Lung (tissue), 12 donors: ENCODE data around the gene MAP3K1. TPM values are rescaled to one million over a fixed set of nuclear protein-coding genes. Genes with fewer than 3 reads are reported as not detected.

Experiments
- ATAC-seq: fragments of 200-7000 bp; cut with Tn5 transposase; one replicate; pipeline ENCODE4 v1.9.1; 2020; ENCODE audit warnings: moderate number of reproducible peaks; ENCODE audit not compliant: insufficient read depth, low FRiP score
- DNase-seq, 3 donors: peaks; one replicate each; pipeline ENCODE4 v3.0.0-alpha.2; 2013 to 2017
- H3K27ac ChIP-seq, 2 donors: one replicate each; pipeline ENCODE4 v1.5.1; 2013; ENCODE audit warnings: mild to moderate bottlenecking in 2 of 2, moderate library complexity in 2 of 2, control low read depth in 1 of 2, inconsistent platforms in 1 of 2, low read depth in 1 of 2, low read length in 1 of 2
- H3K27me3 ChIP-seq, 3 donors: one replicate each; pipeline ENCODE4 v1.5.1; 2013; ENCODE audit warnings: low read length in 2 of 3; ENCODE audit not compliant: control insufficient read depth in 3 of 3, insufficient read depth in 3 of 3
- H3K36me3 ChIP-seq, 4 donors: one replicate each; pipeline ENCODE4 v1.5.1; 2013; ENCODE audit warnings: low read length in 4 of 4, mild to moderate bottlenecking in 1 of 4, moderate library complexity in 1 of 4; ENCODE audit not compliant: control insufficient read depth in 4 of 4, insufficient read depth in 4 of 4
- H3K4me1 ChIP-seq, 5 donors: one replicate each; pipeline ENCODE4 v1.5.1; 2013; ENCODE audit warnings: low read length in 5 of 5, mild to moderate bottlenecking in 2 of 5, moderate library complexity in 1 of 5; ENCODE audit not compliant: control insufficient read depth in 5 of 5, insufficient read depth in 5 of 5
- H3K4me3 ChIP-seq: one replicate; pipeline ENCODE4 v1.5.1; 2013; ENCODE audit warnings: mild to moderate bottlenecking, control low read depth, moderate library complexity
- H3K9ac ChIP-seq, 2 donors: one replicate each; pipeline ENCODE4 v1.5.1; 2013; ENCODE audit warnings: low read length in 2 of 2, control low read depth in 1 of 2; ENCODE audit not compliant: insufficient read depth in 1 of 2
- H3K9me3 ChIP-seq, 4 donors: one replicate each; pipeline ENCODE4 v1.5.1; 2013; ENCODE audit warnings: low read length in 3 of 4, mild to moderate bottlenecking in 1 of 4, moderate library complexity in 1 of 4; ENCODE audit not compliant: control insufficient read depth in 4 of 4, insufficient read depth in 3 of 4
- CTCF ChIP-seq: IDR thresholded peaks from 2 replicates; pipeline ENCODE4 v1.5.1; 2012; ENCODE audit warnings: mild to moderate bottlenecking; ENCODE audit errors: control extremely low read depth, extremely low read depth
- WGBS, 2 donors: extraction: QIAGEN DNeasy Blood & Tissue Kit; methylation state at CpG; one replicate each; pipeline ENCODE4 v1.1.7; 2013; 5-methylcytosine and 5-hydroxymethylcytosine counted together
- polyA plus RNA-seq, 2 donors: library from polyadenylated mRNA; stranded (reverse); fragments of 200-250 nt; gene quantifications; one replicate each; pipeline ENCODE4 v1.2.1, GENCODE V29; 2013
- total RNA-seq, 2 donors: library from RNA; depleted of rRNA in 1 of 2; stranded (reverse); fragments of >200 nt in 1 of 2; gene quantifications; one replicate each; pipeline ENCODE4 v1.2.1, GENCODE V29; 2014 to 2021
- donor health status: control.
- donor health status: control.
- donor health status: Bipolar disorder and iron deficiency.
- donor health status: healthy.
- donor health status: DM: yes; HTN: yes; CAD: no.

Gene MAP3K1
- total and polyA plus RNA-seq, 4 donors = 7.7 to 55.2 (median 16.0) TPM

GRCh38 chr5:56801256-56801655 is 14.1 kb upstream of the MAP3K1 start:
- ATAC-seq = no peak
- no peaks in the 10 kb centered on the region for H3K27me3 ChIP-seq
- H3K9ac ChIP-seq = no peak overlapping the region
- TF ChIP-seq CTCF = no peak
- no peaks in the 10 kb centered on the region for H3K36me3 ChIP-seq
- H3K4me3 ChIP-seq = no peak overlapping the region
- H3K9me3 ChIP-seq = no peaks in the 10 kb centered on the region
- 89 to 95% methylated on average over 3 of the region's 3 CpGs for WGBS, 2 donors
- no peak overlapping the region for H3K27ac ChIP-seq
- DNase-seq = no peak
- H3K4me1 ChIP-seq = peaks cover 2 to 30% (median 8%) of the 10 kb centered on the region in 5 donors

GRCh38 chr5:56802205-56802604 is 13.1 kb upstream of the MAP3K1 start:
- Histone ChIP-seq H3K9me3 (no peaks in the 10 kb centered on the region), H3K4me1 (peaks cover 2 to 30% (median 4%) of the 10 kb centered on the region in 5 donors), H3K9ac (no peak overlapping the region), H3K36me3 (no peaks in the 10 kb centered on the region), H3K4me3 (no peak overlapping the region), H3K27me3 (no peaks in the 10 kb centered on the region), H3K27ac (no peak overlapping the region)
- ATAC-seq (no peak), DNase-seq (peak in 2 of 3 donors; percentile 34 to 47)
- no peak for TF ChIP-seq CTCF
- WGBS, 2 donors = 74 to 91% methylated on average over 2 of the region's 2 CpGs

- peaks cover 0 to 30% (median 3%) of the 10 kb centered on the region in 5 donors for H3K4me1 ChIP-seq
Measured at GRCh38 chr5:56803025-56803424, 12.3 kb upstream of the MAP3K1 start.

More at GRCh38 chr5:56803025-56803424, 12.3 kb upstream of the MAP3K1 start:
- no peak for TF ChIP-seq CTCF
- ATAC-seq (no peak), DNase-seq (no peak)
- H3K27ac ChIP-seq = no peak overlapping the region
- H3K9ac ChIP-seq = no peak overlapping the region
- H3K36me3 ChIP-seq = no peaks in the 10 kb centered on the region
- no peak overlapping the region for H3K4me3 ChIP-seq
- no peaks in the 10 kb centered on the region for H3K9me3 ChIP-seq
- H3K27me3 ChIP-seq = no peaks in the 10 kb centered on the region
- WGBS, 2 donors = 87 to 89% methylated on average over 2 of the region's 2 CpGs
